NCI-H524 (cell line): Measurements from ENCODE around the gene SCAMP1.
"Not testable (repeated sequence)": the region's sequence is repeated elsewhere in the genome, so short reads cannot be mapped to it uniquely, and the experiment has no call there.

Experiments
- DNase-seq, 2 experiments: peaks; one replicate each; lab custom pipeline; 2025; lab: John Stamatoyannopoulos, UW

SCAMP1 gene

GRCh38 chr5:78359831-78360673, at the start of gene SCAMP1:
SCAMP1 (plus strand) TSS chr5:78360617; CDS start chr5:78360672, 55 bp downstream.
- peak; percentile 84 to 95 for DNase-seq

DNA sequence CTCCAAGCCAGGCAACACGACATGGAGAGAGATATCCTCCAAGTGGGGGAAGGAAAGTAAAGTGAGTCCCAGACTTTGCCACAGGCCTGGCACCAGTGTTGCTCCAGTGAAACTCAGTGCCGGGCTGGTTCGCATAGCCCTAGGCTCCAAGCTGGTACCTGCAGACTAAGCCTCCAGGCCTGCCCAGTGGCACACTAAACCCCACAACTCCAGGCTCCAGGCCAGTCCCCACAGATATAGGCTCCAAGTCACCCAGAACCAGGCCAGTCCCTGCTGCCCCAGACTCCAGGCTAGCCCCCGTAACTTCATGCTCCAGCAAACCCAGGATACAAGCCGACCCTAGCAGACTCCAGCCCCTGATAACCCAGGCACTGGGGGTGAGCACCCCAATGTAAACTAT, 42.9 kb upstream of the SCAMP1 start:
- no peak for DNase-seq

DNA sequence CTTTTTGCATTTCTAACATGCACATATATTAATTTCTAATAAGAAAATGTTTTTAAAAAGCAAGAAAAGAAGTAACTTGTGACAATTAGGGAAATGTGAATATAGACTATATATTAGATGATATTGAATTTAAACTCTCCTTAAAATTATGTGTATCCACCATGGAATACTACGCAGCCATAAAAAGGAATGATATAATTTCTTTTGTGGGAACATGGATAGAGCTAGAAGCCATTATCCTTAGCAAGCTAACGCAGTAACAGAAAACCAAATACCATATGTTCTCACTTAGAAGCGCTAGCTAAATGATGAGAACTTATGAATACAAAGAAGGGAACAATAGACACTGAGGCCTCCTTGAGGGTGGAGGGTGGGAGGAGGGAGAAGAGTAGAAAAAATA, 42.1 kb upstream of the SCAMP1 start:
- DNase-seq: no peak

DNA sequence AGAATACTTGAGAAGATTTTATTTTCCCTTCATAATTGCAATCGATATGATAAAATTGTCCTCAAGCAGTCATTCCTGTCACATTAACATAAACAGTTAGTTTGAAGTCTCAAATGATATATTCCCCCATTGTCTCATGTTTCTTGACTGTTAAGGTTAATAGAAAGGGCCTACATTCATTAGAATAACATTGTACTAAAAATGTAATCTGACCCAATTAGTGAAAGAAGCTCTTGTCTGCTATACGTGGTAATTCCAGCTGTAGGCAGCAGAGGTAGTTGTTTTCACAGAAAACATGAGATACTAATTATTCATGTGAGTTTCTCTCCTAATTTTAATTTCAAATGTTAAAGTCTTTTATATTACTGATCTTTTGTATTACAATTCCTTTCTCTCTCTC, 40.0 kb upstream of the SCAMP1 start:
- peak in 1 of 2 experiments; percentile 59 for DNase-seq

GRCh38 chr5:78323241-78323640, 37.2 kb upstream of the SCAMP1 start:
- DNase-seq: no peak

GRCh38 chr5:78326930-78327329, 33.5 kb upstream of the SCAMP1 start:
- DNase-seq: no peak

DNA sequence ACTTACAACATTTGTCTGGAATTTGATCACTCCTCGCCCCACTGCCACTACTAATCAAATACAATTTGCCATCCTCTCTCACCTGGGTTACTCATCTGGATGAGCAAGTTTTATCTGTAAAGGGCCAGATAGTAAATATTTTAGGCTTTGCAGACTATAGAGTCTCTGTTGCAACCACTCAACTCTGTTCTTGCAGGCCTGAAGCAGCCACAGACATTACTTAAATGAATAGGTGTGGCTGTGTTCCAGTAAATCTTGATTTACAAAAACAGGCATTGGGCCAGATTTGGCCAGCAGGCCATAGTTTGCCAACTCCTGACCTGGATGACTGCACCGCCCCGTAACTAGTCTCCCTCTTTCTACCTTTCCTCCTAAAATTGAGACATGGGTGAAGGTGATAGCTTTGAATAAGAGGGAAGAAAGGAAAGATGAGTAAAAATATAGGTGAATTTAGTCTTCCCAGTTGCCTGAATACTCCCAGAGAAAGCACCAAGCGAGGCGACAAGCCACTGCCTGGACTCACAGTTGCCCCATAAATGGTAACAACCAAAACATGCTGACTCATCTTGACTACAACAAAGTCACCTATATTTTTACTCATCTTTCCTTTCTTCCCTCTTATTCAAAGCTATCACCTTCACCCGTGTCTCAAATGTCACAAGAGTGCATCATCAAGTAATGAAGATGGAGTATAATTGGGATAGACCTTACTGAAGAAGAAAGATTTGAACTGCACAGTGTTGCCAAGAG, 32.5 kb upstream of the SCAMP1 start:
- no peak for DNase-seq

DNA sequence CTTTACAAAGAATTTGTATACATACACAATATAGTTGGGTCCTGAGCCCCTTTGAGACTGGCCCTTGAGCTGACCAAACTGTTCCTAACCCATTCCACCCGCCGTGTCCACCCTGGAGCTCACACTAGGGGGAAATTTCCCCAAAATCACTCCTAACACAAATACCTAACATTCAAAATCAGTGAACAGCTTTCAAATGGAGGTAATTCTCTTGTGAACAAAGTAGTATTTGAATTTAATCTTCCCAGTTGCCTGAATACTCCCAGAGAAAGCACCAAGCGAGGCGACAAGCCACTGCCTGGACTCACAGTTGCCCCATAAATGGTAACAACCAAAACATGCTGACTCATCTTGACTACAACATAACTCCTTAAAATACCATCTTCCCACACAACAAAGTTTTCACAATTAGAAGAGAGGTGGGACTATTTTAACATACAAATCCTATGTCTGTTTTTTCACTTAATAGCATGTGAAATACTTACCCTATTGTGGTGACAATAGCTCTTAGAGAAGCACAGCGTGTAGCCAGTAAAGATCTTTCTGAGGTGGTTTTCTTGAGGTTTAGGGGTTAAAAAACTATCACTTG, 31.7 kb upstream of the SCAMP1 start:
- no peak for DNase-seq

GRCh38 chr5:78331523-78332080, 28.8 kb upstream of the SCAMP1 start:
- no peak for DNase-seq

GRCh38 chr5:78334811-78335210, 25.6 kb upstream of the SCAMP1 start:
- peak in 1 of 2 experiments; percentile 53 for DNase-seq

DNA sequence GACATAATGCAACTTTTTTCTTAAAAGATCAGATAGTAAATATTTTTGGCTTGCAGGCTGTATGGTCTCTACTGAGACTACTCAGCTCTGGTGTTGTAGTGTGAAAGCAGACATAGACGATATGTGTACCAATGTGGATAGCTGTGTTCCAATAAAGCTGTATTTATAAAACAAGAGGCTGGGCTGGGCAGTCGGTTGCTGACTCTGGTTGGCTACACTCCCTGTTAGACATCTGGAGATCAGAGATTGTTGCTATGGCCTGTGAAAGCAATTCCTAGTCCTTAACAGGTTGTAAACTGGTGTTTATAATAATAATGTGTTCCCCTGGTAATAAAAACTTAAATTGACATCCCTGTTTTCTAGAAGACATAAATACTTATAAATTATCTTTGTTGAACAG, 24.4 kb upstream of the SCAMP1 start:
- DNase-seq: no peak

GRCh38 chr5:78336698-78337097, 23.7 kb upstream of the SCAMP1 start:
- DNase-seq: no peak

DNA sequence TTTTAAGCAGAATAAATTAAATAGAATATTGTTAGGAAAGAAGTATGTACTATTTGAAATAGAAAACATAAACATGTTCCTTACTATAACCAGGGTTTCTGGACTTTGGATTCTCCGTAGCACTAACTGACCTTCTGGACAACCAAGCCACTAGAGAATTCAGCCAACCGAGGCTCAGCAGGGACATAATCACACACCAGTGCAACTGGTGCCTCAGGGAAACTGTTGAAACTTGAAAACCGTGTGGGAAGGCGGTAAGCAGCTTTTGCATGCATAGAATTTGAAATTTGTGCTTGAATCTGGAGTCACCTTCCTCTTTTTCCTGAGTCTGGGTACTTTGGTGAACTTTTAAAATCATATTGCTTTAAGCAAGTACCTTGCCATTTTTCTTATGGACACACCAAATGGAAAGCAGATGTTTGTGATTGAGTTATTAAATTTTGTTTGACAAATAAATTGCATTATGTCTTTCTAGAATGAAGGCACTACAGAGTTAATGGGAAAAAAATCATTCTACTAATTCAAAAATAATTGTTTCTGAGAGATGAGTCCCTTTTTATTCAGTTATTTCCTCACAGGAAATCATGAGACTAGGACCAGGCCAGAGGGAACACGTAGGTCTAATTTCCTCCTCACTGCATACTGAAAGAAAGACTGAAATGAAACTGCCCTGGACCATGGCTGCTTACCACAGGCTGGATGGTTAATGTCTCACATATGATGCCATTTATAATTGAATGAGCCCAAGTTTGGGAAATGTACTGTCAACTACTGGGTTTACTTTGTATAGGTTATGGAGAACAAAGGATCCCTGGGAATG, 20.6 kb upstream of the SCAMP1 start:
- DNase-seq: no peak

- no peak for DNase-seq
These were observed 19.0 kb upstream of the SCAMP1 start for GRCh38 chr5:78341440-78341839.

GRCh38 chr5:78345485-78345884, 14.9 kb upstream of the SCAMP1 start:
- DNase-seq: no peak

DNA sequence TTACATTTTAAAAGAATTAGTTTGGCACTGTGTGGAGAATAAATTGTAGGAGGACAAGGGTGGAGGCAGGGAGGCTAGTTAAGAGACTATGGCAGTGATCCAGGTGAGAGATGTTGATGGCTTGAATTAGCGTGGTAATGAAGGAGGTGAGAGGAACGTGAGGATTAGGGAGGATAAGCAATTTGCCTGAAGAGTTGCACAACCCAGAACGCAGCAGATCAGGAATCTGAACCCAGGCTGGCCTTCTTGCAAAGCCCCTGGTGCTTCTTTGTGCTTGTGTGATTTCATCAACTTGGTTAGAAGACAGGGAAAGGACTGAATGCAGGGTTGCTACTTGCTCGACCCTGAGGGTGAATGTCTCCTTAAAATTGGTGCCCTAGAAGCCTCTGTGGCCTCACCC, 6.9 kb upstream of the SCAMP1 start:
- peak in 1 of 2 experiments; percentile 12 for DNase-seq

GRCh38 chr5:78354066-78354670, 6.2 kb upstream of the SCAMP1 start:
- no peak for DNase-seq

GRCh38 chr5:78355561-78355960, 4.9 kb upstream of the SCAMP1 start:
- peak; percentile 59 to 89 for DNase-seq

DNA sequence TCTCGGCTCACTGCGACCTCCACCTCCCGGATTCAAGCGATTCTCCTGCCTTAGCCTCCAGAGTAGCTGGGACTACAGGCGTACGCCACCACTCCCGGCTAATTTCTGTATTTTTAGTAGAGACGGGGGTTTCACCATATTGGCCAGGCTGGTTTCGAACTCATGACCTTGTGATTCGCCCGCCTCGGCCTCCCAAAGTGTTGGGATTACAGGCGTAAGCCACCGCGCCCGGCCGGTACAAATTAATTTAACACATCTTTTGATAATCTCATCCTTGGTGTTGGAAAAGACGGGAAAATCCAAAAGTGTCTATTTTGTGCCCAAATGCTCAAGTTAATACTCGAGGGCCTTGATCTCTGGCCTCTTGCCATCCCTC, 974 bp upstream of the SCAMP1 start:
- not testable (repeated sequence) for DNase-seq

- no peak for DNase-seq
These were observed 182 bp downstream of the SCAMP1 start for GRCh38 chr5:78360674-78360923.

GRCh38 chr5:78360924-78361630, 660 bp downstream of the SCAMP1 start:
- DNase-seq: peak; percentile 17 to 56
